ENCODE data around the gene FHL5.

DNA sequence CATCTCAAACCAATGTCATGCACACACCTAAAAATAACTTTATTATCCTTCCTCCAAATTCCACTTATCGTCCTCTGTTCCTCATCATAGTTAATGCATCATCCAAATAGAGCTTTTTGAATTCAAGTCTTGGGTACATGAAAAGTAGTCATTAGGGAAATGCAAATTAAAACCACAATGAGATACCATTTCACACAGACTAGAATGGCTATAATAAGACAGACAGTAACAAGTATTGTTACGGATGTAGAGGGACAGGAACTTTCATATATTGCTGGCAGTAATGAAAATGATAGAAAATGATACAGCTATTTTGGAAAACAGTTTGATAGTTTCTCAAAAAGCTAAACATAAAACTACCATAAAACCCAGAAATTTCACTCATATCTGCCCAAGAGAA, 59.1 kb downstream of the FHL5 start:
- TF ChIP-seq, protein P1, sequence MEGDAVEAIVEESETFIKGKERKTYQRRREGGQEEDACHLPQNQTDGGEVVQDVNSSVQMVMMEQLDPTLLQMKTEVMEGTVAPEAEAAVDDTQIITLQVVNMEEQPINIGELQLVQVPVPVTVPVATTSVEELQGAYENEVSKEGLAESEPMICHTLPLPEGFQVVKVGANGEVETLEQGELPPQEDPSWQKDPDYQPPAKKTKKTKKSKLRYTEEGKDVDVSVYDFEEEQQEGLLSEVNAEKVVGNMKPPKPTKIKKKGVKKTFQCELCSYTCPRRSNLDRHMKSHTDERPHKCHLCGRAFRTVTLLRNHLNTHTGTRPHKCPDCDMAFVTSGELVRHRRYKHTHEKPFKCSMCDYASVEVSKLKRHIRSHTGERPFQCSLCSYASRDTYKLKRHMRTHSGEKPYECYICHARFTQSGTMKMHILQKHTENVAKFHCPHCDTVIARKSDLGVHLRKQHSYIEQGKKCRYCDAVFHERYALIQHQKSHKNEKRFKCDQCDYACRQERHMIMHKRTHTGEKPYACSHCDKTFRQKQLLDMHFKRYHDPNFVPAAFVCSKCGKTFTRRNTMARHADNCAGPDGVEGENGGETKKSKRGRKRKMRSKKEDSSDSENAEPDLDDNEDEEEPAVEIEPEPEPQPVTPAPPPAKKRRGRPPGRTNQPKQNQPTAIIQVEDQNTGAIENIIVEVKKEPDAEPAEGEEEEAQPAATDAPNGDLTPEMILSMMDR (conservative IDR thresholded peaks at IDR 0.05; ENCODE audit: low read length) = no peak
- TF ChIP-seq EZH2phosphoT487 (IDR thresholded peaks at IDR 0.05; ENCODE audit: borderline replicate concordance) = no peak
